Astrocyte (in vitro differentiated cells and primary cell): Measurements from ENCODE around the gene DLGAP1. TPM values are rescaled to one million over a fixed set of nuclear protein-coding genes. Genes with fewer than 3 reads are reported as not detected.

Experiments
- DNase-seq: peaks from one replicate; pipeline ENCODE4 v3.0.0-alpha.2; 2010; ENCODE audit warnings: low read depth
- FAIRE-seq: peaks from 2 replicates; lab custom pipeline; 2011; peaks lifted over from hg19 to GRCh38; lab: Jason Lieb, UNC
- H2AFZ ChIP-seq: 2 replicates; pipeline ENCODE4 v1.6.0; 2012; ENCODE audit warnings: low read depth, low read length, inconsistent platforms
- H3K27ac ChIP-seq: 2 replicates; pipeline ENCODE4 v1.5.1; 2011; ENCODE audit warnings: low read depth, low read length, inconsistent platforms
- H3K27me3 ChIP-seq: 2 replicates; pipeline ENCODE4 v1.6.0; 2011; ENCODE audit warnings: low read length, inconsistent platforms; ENCODE audit not compliant: insufficient read depth
- H3K36me3 ChIP-seq: 2 replicates; pipeline ENCODE4 v1.5.1; 2011; ENCODE audit warnings: low read length, inconsistent platforms; ENCODE audit not compliant: insufficient read depth
- H3K4me1 ChIP-seq: 2 replicates; pipeline ENCODE4 v1.5.1; 2011; ENCODE audit warnings: low read length, inconsistent platforms; ENCODE audit not compliant: insufficient read depth
- H3K4me2 ChIP-seq: 2 replicates; pipeline ENCODE4 v1.6.0; 2012; ENCODE audit warnings: low read length, inconsistent platforms
- H3K4me3 ChIP-seq: 2 replicates; pipeline ENCODE4 v1.5.1; 2011; ENCODE audit warnings: low read depth, mild to moderate bottlenecking, low read length, inconsistent platforms; ENCODE audit not compliant: insufficient read depth
- H3K79me2 ChIP-seq: 2 replicates; pipeline ENCODE4 v1.6.0; 2012; ENCODE audit warnings: mild to moderate bottlenecking, low read length, inconsistent platforms; ENCODE audit not compliant: insufficient read depth
- H3K9ac ChIP-seq: 2 replicates; pipeline ENCODE4 v1.6.0; 2012; ENCODE audit warnings: mild to moderate bottlenecking, low read length, inconsistent platforms
- H3K9me3 ChIP-seq: 2 replicates; pipeline ENCODE4 v1.5.1; 2012; ENCODE audit warnings: low read depth, mild to moderate bottlenecking, low read length, inconsistent platforms; ENCODE audit not compliant: insufficient read depth
- H4K20me1 ChIP-seq: 2 replicates; pipeline ENCODE4 v1.6.0; 2012; ENCODE audit warnings: low read length, inconsistent platforms; ENCODE audit not compliant: insufficient read depth
- H3K27ac Mint-ChIP-seq: one replicate; pipeline ENCODE4 v1.8.0; 2021; ENCODE audit warnings: mild to moderate bottlenecking, mixed read lengths; ENCODE audit not compliant: unreplicated experiment
- H3K27me3 Mint-ChIP-seq: one replicate; pipeline ENCODE4 v1.8.0; 2021; ENCODE audit warnings: low read depth, mixed read lengths; ENCODE audit not compliant: unreplicated experiment
- H3K36me3 Mint-ChIP-seq: one replicate; pipeline ENCODE4 v1.8.0; 2021; ENCODE audit warnings: low read depth, mixed read lengths; ENCODE audit not compliant: unreplicated experiment
- H3K4me1 Mint-ChIP-seq: one replicate; pipeline ENCODE4 v1.8.0; 2021; ENCODE audit warnings: low read depth, mixed read lengths; ENCODE audit not compliant: unreplicated experiment
- H3K4me3 Mint-ChIP-seq: one replicate; pipeline ENCODE4 v1.8.0; 2021; ENCODE audit warnings: mild to moderate bottlenecking, moderate library complexity, mixed read lengths; ENCODE audit not compliant: unreplicated experiment
- H3K9me3 Mint-ChIP-seq: one replicate; pipeline ENCODE4 v1.8.0; 2021; ENCODE audit warnings: mild to moderate bottlenecking, mixed read lengths; ENCODE audit not compliant: unreplicated experiment
- CTCF ChIP-seq: IDR thresholded peaks from 2 replicates; pipeline ENCODE4 v1.5.1; 2011; ENCODE audit warnings: low read depth, mild to moderate bottlenecking, inconsistent platforms, low read length, moderate library complexity; ENCODE audit not compliant: insufficient read depth
- EZH2 ChIP-seq: IDR thresholded peaks from 2 replicates; pipeline ENCODE4 v1.6.1; 2012; ENCODE audit warnings: mild to moderate bottlenecking, low read length, inconsistent platforms; ENCODE audit not compliant: insufficient read depth
- total RNA-seq: library from RNA; stranded (reverse); gene quantifications from 2 replicates; pipeline ENCODE4 v1.2.1, GENCODE V29; 2021

Gene DLGAP1
- total RNA-seq, 1 donor from 2014 or later = 2.3 TPM

- H3K4me1 ChIP-seq = peaks cover 5% of the 10 kb centered on the region
- H3K9me3 ChIP-seq = no peaks in the 10 kb centered on the region
- DNase-seq (no peak), FAIRE-seq (no peak)
- no peaks in the 10 kb centered on the region for H3K79me2 ChIP-seq
- no peak overlapping the region for H3K9ac ChIP-seq
- Mint-ChIP-seq H3K27ac (no peak overlapping the region), H3K27me3 (no peaks in the 10 kb centered on the region), H3K36me3 (no peaks in the 10 kb centered on the region), H3K4me1 (peaks cover 15% of the 10 kb centered on the region), H3K9me3 (no peaks in the 10 kb centered on the region), H3K4me3 (no peak overlapping the region)
- no peaks in the 10 kb centered on the region for H3K36me3 ChIP-seq
- no peak overlapping the region for H2AFZ ChIP-seq
- no peak overlapping the region for H3K4me2 ChIP-seq
- H3K27ac ChIP-seq = no peak overlapping the region
- no peaks in the 10 kb centered on the region for H3K27me3 ChIP-seq
- TF ChIP-seq CTCF = no peak
- no peak for TF ChIP-seq EZH2
- no peak overlapping the region for H3K4me3 ChIP-seq
- no peaks in the 10 kb centered on the region for H4K20me1 ChIP-seq
Measured at GRCh38 chr18:3529601-3530000, 925.5 kb downstream of the DLGAP1 start.

- H3K4me2 ChIP-seq = no peak overlapping the region
- Mint-ChIP-seq H3K4me1 (peaks cover 15% of the 10 kb centered on the region), H3K27me3 (no peaks in the 10 kb centered on the region), H3K4me3 (no peak overlapping the region), H3K36me3 (no peaks in the 10 kb centered on the region), H3K9me3 (no peaks in the 10 kb centered on the region), H3K27ac (no peak overlapping the region)
- no peaks in the 10 kb centered on the region for H3K36me3 ChIP-seq
- no peak for DNase-seq
- H3K79me2 ChIP-seq = no peaks in the 10 kb centered on the region
- no peak for FAIRE-seq
- H3K9ac ChIP-seq = no peak overlapping the region
- no peaks in the 10 kb centered on the region for H3K9me3 ChIP-seq
- H3K27ac ChIP-seq = no peak overlapping the region
- H3K4me1 ChIP-seq = peaks cover 5% of the 10 kb centered on the region
- no peak for TF ChIP-seq CTCF
- no peak for TF ChIP-seq EZH2
- H3K27me3 ChIP-seq = no peaks in the 10 kb centered on the region
- no peak overlapping the region for H3K4me3 ChIP-seq
- no peak overlapping the region for H2AFZ ChIP-seq
- no peaks in the 10 kb centered on the region for H4K20me1 ChIP-seq
Measured at GRCh38 chr18:3529077-3529476, 926.0 kb downstream of the DLGAP1 start.

- H3K36me3 ChIP-seq = no peaks in the 10 kb centered on the region
- no peaks in the 10 kb centered on the region for H3K27me3 Mint-ChIP-seq
- H3K27ac Mint-ChIP-seq = no peak overlapping the region
- no peaks in the 10 kb centered on the region for H3K79me2 ChIP-seq
- no peak overlapping the region for H3K4me3 Mint-ChIP-seq
- H4K20me1 ChIP-seq = no peaks in the 10 kb centered on the region
- H3K27me3 ChIP-seq = no peaks in the 10 kb centered on the region
- no peak for FAIRE-seq
- H3K36me3 Mint-ChIP-seq = no peaks in the 10 kb centered on the region
- H3K9ac ChIP-seq = no peak overlapping the region
- no peak for DNase-seq
- no peak overlapping the region for H3K27ac ChIP-seq
- peaks cover 15% of the 10 kb centered on the region for H3K4me1 Mint-ChIP-seq
- no peak for TF ChIP-seq CTCF
- no peak for TF ChIP-seq EZH2
- no peak overlapping the region for H3K4me3 ChIP-seq
- H3K9me3 ChIP-seq = no peaks in the 10 kb centered on the region
- peaks cover 5% of the 10 kb centered on the region for H3K4me1 ChIP-seq
- H2AFZ ChIP-seq = no peak overlapping the region
- H3K4me2 ChIP-seq = no peak overlapping the region
- no peaks in the 10 kb centered on the region for H3K9me3 Mint-ChIP-seq
Measured at GRCh38 chr18:3528231-3528630, 926.9 kb downstream of the DLGAP1 start.
